Mesenchymal stem cell (in vitro differentiated cells and primary cell): Measurements from ENCODE around the gene PTGFRN.
"Not testable (repeated sequence)": the region's sequence is repeated elsewhere in the genome, so short reads cannot be mapped to it uniquely, and the experiment has no call there.

ENCODE experiments used
- DNase-seq: peaks from one replicate; pipeline ENCODE4 v3.0.0-alpha.2; 2013
- H2AFZ ChIP-seq: one replicate; pipeline ENCODE4 v1.6.1; 2013; ENCODE audit warnings: low read depth, mild to moderate bottlenecking, control low read depth, inconsistent platforms, low read length, moderate library complexity
- H2AK5ac ChIP-seq: 2 replicates; pipeline ENCODE4 v1.6.1; 2013; ENCODE audit warnings: low read length, moderate library complexity, mild to moderate bottlenecking, inconsistent platforms; ENCODE audit not compliant: severe bottlenecking
- H2BK120ac ChIP-seq: one replicate; pipeline ENCODE4 v1.6.1; 2013; ENCODE audit warnings: low read depth, mild to moderate bottlenecking, inconsistent platforms, low read length, moderate library complexity
- H2BK12ac ChIP-seq, 2 experiments: one replicate each; pipeline ENCODE4 v1.6.1; 2013; ENCODE audit warnings: inconsistent platforms in 2 of 2, low read length in 2 of 2, mild to moderate bottlenecking in 2 of 2, moderate library complexity in 2 of 2, control low read depth in 1 of 2
- H2BK15ac ChIP-seq: one replicate; pipeline ENCODE4 v1.6.1; 2013; ENCODE audit warnings: mild to moderate bottlenecking, low read depth, inconsistent platforms; ENCODE audit not compliant: poor library complexity, severe bottlenecking
- H2BK5ac ChIP-seq: 2 replicates; pipeline ENCODE4 v1.6.1; 2013; ENCODE audit warnings: low read depth, mild to moderate bottlenecking, low read length, control low read depth, inconsistent platforms; ENCODE audit not compliant: poor library complexity, severe bottlenecking
- H3K14ac ChIP-seq, 2 experiments: one replicate each; pipeline ENCODE4 v1.6.1; 2013; ENCODE audit warnings: inconsistent platforms in 2 of 2, low read length in 2 of 2, control low read depth in 1 of 2, mild to moderate bottlenecking in 1 of 2, moderate library complexity in 1 of 2
- H3K18ac ChIP-seq, 2 experiments: one replicate each; pipeline ENCODE4 v1.6.1; 2013; ENCODE audit warnings: inconsistent platforms in 2 of 2, low read length in 2 of 2, control low read depth in 1 of 2, low read depth in 1 of 2, mild to moderate bottlenecking in 1 of 2
- H3K23ac ChIP-seq, 2 experiments: one replicate each; pipeline ENCODE4 v1.6.1; 2013; ENCODE audit warnings: inconsistent platforms in 2 of 2, low read length in 2 of 2, mild to moderate bottlenecking in 2 of 2, moderate library complexity in 2 of 2, control low read depth in 1 of 2
- H3K27ac ChIP-seq: 2 replicates; pipeline ENCODE4 v1.5.1; 2013; ENCODE audit warnings: mild to moderate bottlenecking, moderate library complexity, low read length, control low read depth, inconsistent platforms; ENCODE audit not compliant: poor library complexity, severe bottlenecking
- H3K27me3 ChIP-seq, 2 experiments: 2 replicates each; pipeline versions ENCODE4 v1.6.1 to v1.7.0; 2013; ENCODE audit warnings: low read length in 2 of 2, mild to moderate bottlenecking in 2 of 2, moderate library complexity in 2 of 2, control low read depth in 1 of 2, inconsistent platforms in 1 of 2; ENCODE audit not compliant: control insufficient read depth in 1 of 2, insufficient read depth in 1 of 2
- H3K36me3 ChIP-seq, 2 experiments: 2 replicates each; pipeline versions ENCODE4 v1.6.1 to v1.7.0; 2013; ENCODE audit warnings: low read length in 2 of 2, control low read depth in 1 of 2, inconsistent platforms in 1 of 2, low read depth in 1 of 2, mild to moderate bottlenecking in 1 of 2; ENCODE audit not compliant: insufficient read depth in 2 of 2, control insufficient read depth in 1 of 2
- H3K4ac ChIP-seq, 2 experiments: one replicate each; pipeline ENCODE4 v1.6.1; 2013; ENCODE audit warnings: inconsistent platforms in 2 of 2, low read length in 2 of 2, mild to moderate bottlenecking in 2 of 2, moderate library complexity in 2 of 2, control low read depth in 1 of 2, low read depth in 1 of 2
- H3K4me1 ChIP-seq: 2 replicates; pipeline ENCODE4 v1.6.1; 2013; ENCODE audit warnings: low read depth, low read length, control low read depth; ENCODE audit not compliant: control insufficient read depth, insufficient read depth
- H3K4me2 ChIP-seq: 2 replicates; pipeline ENCODE4 v1.6.1; 2013; ENCODE audit warnings: low read length, mild to moderate bottlenecking, inconsistent platforms; ENCODE audit not compliant: poor library complexity, severe bottlenecking
- H3K4me3 ChIP-seq, 2 experiments: 2 replicates each; pipeline versions ENCODE4 v1.5.1 to v1.7.0; 2013; ENCODE audit warnings: low read length in 2 of 2, mild to moderate bottlenecking in 2 of 2, control low read depth in 1 of 2, low read depth in 1 of 2; ENCODE audit not compliant: insufficient read depth in 1 of 2
- H3K79me1 ChIP-seq: replicated peaks from 2 replicates; pipeline ENCODE4 v1.6.1; 2013; ENCODE audit warnings: mild to moderate bottlenecking, control low read depth, low read length, inconsistent platforms; ENCODE audit not compliant: poor library complexity, severe bottlenecking
- H3K9ac ChIP-seq: 2 replicates; pipeline ENCODE4 v1.7.0; 2013; ENCODE audit warnings: mild to moderate bottlenecking, low read length, moderate library complexity
- H3K9me3 ChIP-seq: 2 replicates; pipeline ENCODE4 v1.7.0; 2013; ENCODE audit warnings: mild to moderate bottlenecking, low read length; ENCODE audit not compliant: control insufficient read depth
- H4K8ac ChIP-seq: one replicate; pipeline ENCODE4 v1.6.1; 2013; ENCODE audit warnings: inconsistent platforms, mild to moderate bottlenecking, low read length, moderate library complexity
- H4K91ac ChIP-seq: one replicate; pipeline ENCODE4 v1.6.1; 2013; ENCODE audit warnings: mild to moderate bottlenecking, low read length, inconsistent platforms
- WGBS: methylation state at CpG from one replicate; pipeline ENCODE4 v1.1.7; 2013; ENCODE audit warnings: mixed read lengths; 5-methylcytosine and 5-hydroxymethylcytosine counted together

The PTGFRN gene

DNA sequence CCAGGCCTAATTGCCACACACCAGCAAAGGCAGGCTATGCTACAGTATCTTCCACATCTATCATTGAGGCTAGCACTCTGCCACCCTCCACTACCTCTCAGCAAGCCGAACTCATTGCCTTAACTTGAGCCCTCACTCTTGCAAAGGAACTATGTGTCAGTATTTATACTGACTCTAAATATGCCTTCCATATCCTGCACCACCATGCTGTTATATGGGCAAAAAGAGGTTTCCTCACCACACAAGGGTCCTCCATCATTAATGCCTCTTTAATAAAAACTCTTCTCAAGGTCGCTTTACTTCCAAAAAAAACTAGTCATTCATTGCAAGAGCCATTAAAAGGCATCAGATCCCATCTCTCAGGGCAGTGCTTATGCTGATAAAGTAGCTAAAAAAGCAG is 43.2 kb upstream of the PTGFRN start:
- H2BK120ac ChIP-seq, H3K27ac ChIP-seq, H3K4ac ChIP-seq, H2AFZ ChIP-seq, H3K79me1 ChIP-seq, H2BK5ac ChIP-seq, H2AK5ac ChIP-seq, H2BK15ac ChIP-seq, H3K27me3 ChIP-seq, H3K23ac ChIP-seq, H3K18ac ChIP-seq, H4K91ac ChIP-seq, H3K4me2 ChIP-seq, H3K14ac ChIP-seq, H3K4me1 ChIP-seq, H3K9me3 ChIP-seq, H3K36me3 ChIP-seq, H2BK12ac ChIP-seq, H3K4me3 ChIP-seq, DNase-seq, H4K8ac ChIP-seq, H3K9ac ChIP-seq: not testable (repeated sequence)
- WGBS: 85% methylated on average over 2 of the region's 2 CpGs

GRCh38 chr1:116868385-116868784 is 41.3 kb upstream of the PTGFRN start:
- DNase-seq: no peak
- Histone ChIP-seq H3K27ac (no peak overlapping the region), H2AFZ (no peak overlapping the region), H3K4me2 (no peak overlapping the region), H3K14ac (no peak overlapping the region), H2BK5ac (no peak overlapping the region), H3K36me3 (no peaks in the 10 kb centered on the region), H3K27me3 (no peaks in the 10 kb centered on the region), H2BK15ac (no peak overlapping the region), H3K4me3 (no peak overlapping the region), H3K9me3 (peaks cover 6% of the 10 kb centered on the region), H2BK120ac (no peak overlapping the region), H3K9ac (no peak overlapping the region), H3K23ac (no peak overlapping the region), H3K18ac (no peak overlapping the region), H2BK12ac (no peak overlapping the region), H4K8ac (no peak overlapping the region), H4K91ac (no peak overlapping the region), H3K4me1 (no peaks in the 10 kb centered on the region), H3K4ac (no peak overlapping the region), H2AK5ac (no peak overlapping the region), H3K79me1 (no peaks in the 10 kb centered on the region)
- WGBS: 44% methylated on average over 2 of the region's 3 CpGs

DNA sequence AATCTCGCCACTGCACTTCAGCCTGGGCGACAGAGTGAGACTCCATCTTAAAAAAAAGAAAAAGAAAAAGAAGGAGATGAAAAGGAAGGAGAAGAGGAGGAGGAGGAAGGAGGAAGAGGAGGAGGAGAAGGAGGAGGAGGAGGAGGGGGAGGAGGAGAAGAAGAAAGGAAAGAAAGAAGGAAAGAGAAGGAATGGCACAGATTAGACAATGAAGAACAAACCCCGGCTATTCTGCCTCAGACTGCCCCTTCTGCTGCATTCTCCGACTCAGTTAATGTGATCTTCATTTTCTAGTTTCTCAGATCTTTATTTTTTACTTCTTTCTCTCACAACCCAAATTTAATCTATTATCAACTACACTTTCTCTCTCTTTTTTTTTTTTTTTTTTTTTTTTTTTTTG is 40.1 kb upstream of the PTGFRN start:
- 98% methylated on average over 4 of the region's 4 CpGs for WGBS
- Histone ChIP-seq H4K8ac (no peak overlapping the region), H3K9me3 (peaks cover 6% of the 10 kb centered on the region), H2BK15ac (no peak overlapping the region), H3K27ac (no peak overlapping the region), H2AK5ac (no peak overlapping the region), H3K9ac (no peak overlapping the region), H4K91ac (no peak overlapping the region), H3K4ac (no peak overlapping the region), H2AFZ (no peak overlapping the region), H3K4me1 (no peaks in the 10 kb centered on the region), H3K14ac (no peak overlapping the region), H2BK12ac (no peak overlapping the region), H3K27me3 (no peaks in the 10 kb centered on the region), H3K36me3 (no peaks in the 10 kb centered on the region), H2BK120ac (no peak overlapping the region), H3K18ac (no peak overlapping the region), H2BK5ac (no peak overlapping the region), H3K79me1 (no peaks in the 10 kb centered on the region), H3K23ac (no peak overlapping the region), H3K4me2 (no peak overlapping the region), H3K4me3 (no peak overlapping the region)
- no peak for DNase-seq

DNA sequence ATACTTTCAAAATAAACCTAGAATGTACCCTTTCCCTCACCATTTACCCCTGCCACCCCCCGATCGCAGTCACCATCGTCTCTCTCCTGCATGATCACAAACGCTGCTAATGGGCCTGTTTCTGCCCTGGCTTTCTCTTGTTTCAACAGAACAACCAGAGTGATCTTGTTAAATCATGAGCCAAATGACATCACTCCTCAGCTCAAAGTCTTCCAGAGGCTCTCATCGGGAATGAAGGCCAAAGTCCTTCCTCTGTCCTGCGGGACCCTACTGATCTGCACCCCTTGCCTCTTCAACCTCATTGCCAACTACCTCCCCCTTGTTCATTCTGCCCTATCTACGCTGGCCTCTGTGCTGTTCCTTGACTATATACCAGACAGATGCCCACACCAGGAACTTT is 39.4 kb upstream of the PTGFRN start:
- no peak overlapping the region for H2BK120ac ChIP-seq
- H2BK15ac ChIP-seq: no peak overlapping the region
- no peak overlapping the region for H3K23ac ChIP-seq
- WGBS: 95% methylated on average over 7 of the region's 7 CpGs
- H3K27me3 ChIP-seq: no peaks in the 10 kb centered on the region
- no peak overlapping the region for H3K14ac ChIP-seq
- H2AFZ ChIP-seq: no peak overlapping the region
- no peak overlapping the region for H3K27ac ChIP-seq
- H2BK5ac ChIP-seq: no peak overlapping the region
- no peak overlapping the region for H3K9ac ChIP-seq
- H3K4me3 ChIP-seq: no peak overlapping the region
- no peak overlapping the region for H4K91ac ChIP-seq
- H2AK5ac ChIP-seq: peak overlapping the region; percentile 38
- H3K79me1 ChIP-seq: no peaks in the 10 kb centered on the region
- H2BK12ac ChIP-seq: peak overlapping the region in 1 of 2 experiments; percentile 39
- H3K36me3 ChIP-seq: no peaks in the 10 kb centered on the region
- no peaks in the 10 kb centered on the region for H3K4me1 ChIP-seq
- peaks cover 3% of the 10 kb centered on the region for H3K9me3 ChIP-seq
- no peak overlapping the region for H3K18ac ChIP-seq
- H4K8ac ChIP-seq: no peak overlapping the region
- DNase-seq: no peak
- no peak overlapping the region for H3K4ac ChIP-seq
- H3K4me2 ChIP-seq: no peak overlapping the region
